HEK293 (cell line): ENCODE measurements around the gene LRRC49.

Experiments used
- CTCF ChIA-PET: fragments of 350-600 bp; formaldehyde crosslinking; extraction: SDS; loops from one replicate; lab custom pipeline; 2021; ENCODE audit warnings: antibody characterized with exemption; lab: Yijun Ruan, JAX
- POLR2A ChIA-PET: fragments of 300-600 bp; formaldehyde crosslinking; extraction: SDS; loops from one replicate; lab custom pipeline; 2020; ENCODE audit warnings: antibody characterized with exemption, inconsistent platforms; lab: Yijun Ruan, JAX
- H3K27ac ChIP-seq: fragments of 200-500 bp; sonication (Bioruptor generic); 2 replicates; pipeline ENCODE4 v1.5.1; 2014; ENCODE audit warnings: low read depth, low read length, control low read depth, inconsistent platforms; ENCODE audit errors: extremely low read depth
- H3K36me3 ChIP-seq, 2 experiments: fragments of 200-500 bp in 1 of 2; sonication (Bioruptor generic) in 1 of 2; 1 replicate in 1 of 2; 2 replicates in 1 of 2; pipeline ENCODE4 v1.5.1; 2014 to 2017; ENCODE audit warnings: inconsistent platforms in 2 of 2, low read length in 2 of 2; ENCODE audit not compliant: control insufficient read depth in 2 of 2, insufficient read depth in 1 of 2
- H3K4me1 ChIP-seq: fragments of 200-500 bp; sonication (Bioruptor generic); 2 replicates; pipeline ENCODE4 v1.5.1; 2014; ENCODE audit warnings: mild to moderate bottlenecking, low read length, inconsistent platforms; ENCODE audit not compliant: control insufficient read depth, insufficient read depth
- H3K4me3 ChIP-seq: 2 replicates; pipeline ENCODE4 v1.5.1; 2011; ENCODE audit warnings: low read depth, mild to moderate bottlenecking, control low read depth, low read length, moderate library complexity
- H3K9me3 ChIP-seq: fragments of 200-500 bp; sonication (Bioruptor generic); 2 replicates; pipeline ENCODE4 v1.5.1; 2014; ENCODE audit warnings: low read depth, low read length, inconsistent platforms; ENCODE audit not compliant: control insufficient read depth, insufficient read depth
- BCL11A ChIP-seq: fragments of 450-650 bp; formaldehyde crosslinking; IDR thresholded peaks from 2 replicates; pipeline ENCODE4 v1.5.1; 2016; ENCODE audit warnings: low read depth, missing biosample characterization, missing genetic modification characterization
- KLF16 ChIP-seq: fragments of 450-650 bp; formaldehyde crosslinking; IDR thresholded peaks from 2 replicates; pipeline ENCODE4 v1.5.1; 2017; ENCODE audit warnings: missing biosample characterization, missing genetic modification characterization
- KLF17 ChIP-seq: fragments of 450-650 bp; formaldehyde crosslinking; IDR thresholded peaks from 2 replicates; pipeline ENCODE4 v1.5.1; 2016; ENCODE audit warnings: missing biosample characterization, missing genetic modification characterization
- PRDM1 ChIP-seq: fragments of 450-650 bp; formaldehyde crosslinking; IDR thresholded peaks from 2 replicates; pipeline ENCODE4; 2016; ENCODE audit warnings: missing biosample characterization, missing genetic modification characterization
- RBAK ChIP-seq: fragments of 450-650 bp; formaldehyde crosslinking; IDR thresholded peaks from 2 replicates; pipeline ENCODE4 v1.5.1; 2016; ENCODE audit warnings: missing biosample characterization, missing genetic modification characterization
- SP2 ChIP-seq: fragments of 450-650 bp; formaldehyde crosslinking; IDR thresholded peaks from 2 replicates; pipeline ENCODE4 v1.5.1; 2016; ENCODE audit warnings: missing biosample characterization, missing genetic modification characterization
- ZBTB17 ChIP-seq: fragments of 450-650 bp; formaldehyde crosslinking; IDR thresholded peaks from 2 replicates; pipeline ENCODE4 v1.5.1; 2016; ENCODE audit warnings: missing biosample characterization, missing genetic modification characterization
- ZBTB7A ChIP-seq: fragments of 450-650 bp; formaldehyde crosslinking; IDR thresholded peaks from 2 replicates; pipeline ENCODE4 v1.5.1; 2016; ENCODE audit warnings: low read depth, missing biosample characterization, missing genetic modification characterization
- ZEB2 ChIP-seq: fragments of 450-650 bp; formaldehyde crosslinking; IDR thresholded peaks from 2 replicates; pipeline ENCODE4 v1.5.1; 2016; ENCODE audit warnings: missing biosample characterization, missing genetic modification characterization
- ZFP69B ChIP-seq: fragments of 450-650 bp; formaldehyde crosslinking; IDR thresholded peaks from 2 replicates; pipeline ENCODE4 v1.5.1; 2016; ENCODE audit warnings: missing biosample characterization, missing genetic modification characterization
- ZNF121 ChIP-seq: fragments of 450-650 bp; formaldehyde crosslinking; IDR thresholded peaks from 2 replicates; pipeline ENCODE4 v1.5.1; 2016; ENCODE audit warnings: missing biosample characterization, missing genetic modification characterization
- ZNF133 ChIP-seq: fragments of 450-650 bp; formaldehyde crosslinking; IDR thresholded peaks from 2 replicates; pipeline ENCODE4 v1.5.1; 2016; ENCODE audit warnings: missing biosample characterization, missing genetic modification characterization
- ZNF2 ChIP-seq: fragments of 450-650 bp; formaldehyde crosslinking; IDR thresholded peaks from 2 replicates; pipeline ENCODE4 v1.5.1; 2016; ENCODE audit warnings: missing biosample characterization, missing genetic modification characterization
- ZNF449 ChIP-seq: fragments of 450-650 bp; formaldehyde crosslinking; IDR thresholded peaks from 2 replicates; pipeline ENCODE4 v1.5.1; 2017; ENCODE audit warnings: missing biosample characterization, mild to moderate bottlenecking, missing genetic modification characterization, moderate library complexity
- ZNF501 ChIP-seq: fragments of 450-650 bp; formaldehyde crosslinking; IDR thresholded peaks from 2 replicates; pipeline ENCODE4 v1.5.1; 2016; ENCODE audit warnings: missing biosample characterization, missing genetic modification characterization
- ZNF514 ChIP-seq: fragments of 450-650 bp; formaldehyde crosslinking; IDR thresholded peaks from 2 replicates; pipeline ENCODE4 v1.5.1; 2016; ENCODE audit warnings: missing biosample characterization, missing genetic modification characterization
- ZNF529 ChIP-seq: fragments of 450-650 bp; formaldehyde crosslinking; IDR thresholded peaks from 2 replicates; pipeline ENCODE4 v1.5.1; 2017; ENCODE audit warnings: missing genetic modification characterization, missing biosample characterization; ENCODE audit not compliant: insufficient replicate concordance
- ZNF555 ChIP-seq: fragments of 450-650 bp; formaldehyde crosslinking; conservative IDR thresholded peaks from 2 replicates; pipeline ENCODE4 v1.5.1; 2017; ENCODE audit warnings: missing biosample characterization, mild to moderate bottlenecking, missing genetic modification characterization, inconsistent platforms
- ZNF610 ChIP-seq: fragments of 450-650 bp; formaldehyde crosslinking; IDR thresholded peaks from 2 replicates; pipeline ENCODE4 v1.5.1; 2016; ENCODE audit warnings: missing biosample characterization, missing genetic modification characterization, borderline replicate concordance
- ZNF660 ChIP-seq: fragments of 450-650 bp; IDR thresholded peaks from 2 replicates; pipeline ENCODE4 v1.5.1; 2018; ENCODE audit warnings: missing biosample characterization, mild to moderate bottlenecking, missing genetic modification characterization
- ZNF76 ChIP-seq: fragments of 450-650 bp; formaldehyde crosslinking; IDR thresholded peaks from 2 replicates; pipeline ENCODE4; 2016; ENCODE audit warnings: low read depth, missing biosample characterization, missing genetic modification characterization, borderline replicate concordance
- TF ChIP-seq, protein P1 (sequence below): fragments of 450-650 bp; formaldehyde crosslinking; IDR thresholded peaks from 2 replicates; pipeline ENCODE4 v1.5.1; 2016; ENCODE audit warnings: missing biosample characterization, missing genetic modification characterization
- TF ChIP-seq, protein P2 (sequence below): fragments of 450-650 bp; formaldehyde crosslinking; IDR thresholded peaks from 2 replicates; pipeline ENCODE4 v1.5.1; 2017; ENCODE audit warnings: missing biosample characterization, missing genetic modification characterization
- TF ChIP-seq, protein P3 (sequence below): fragments of 450-650 bp; formaldehyde crosslinking; IDR thresholded peaks from 2 replicates; pipeline ENCODE4 v1.5.1; 2016; ENCODE audit warnings: missing biosample characterization, missing genetic modification characterization
- TF ChIP-seq, protein P4 (sequence below): fragments of 450-650 bp; formaldehyde crosslinking; IDR thresholded peaks from 2 replicates; pipeline ENCODE4 v1.5.1; 2016; ENCODE audit warnings: missing biosample characterization, missing genetic modification characterization

The LRRC49 gene

GRCh38 chr15:70935631-70936030 is 43.0 kb downstream of the LRRC49 start:
- TF ChIP-seq RBAK (tag by site-specific recombination) (no peak), ZNF133 (tag by site-specific recombination) (no peak), ZNF529 (tag by site-specific recombination) (no peak), ZNF501 (tag by site-specific recombination) (no peak), ZNF121 (tag by site-specific recombination) (no peak), ZBTB17 (tag by site-specific recombination) (no peak), ZNF2 (tag by site-specific recombination) (no peak), ZNF449 (tag by site-specific recombination) (no peak), ZNF610 (tag by site-specific recombination) (no peak), ZNF514 (tag by site-specific recombination) (no peak), BCL11A (tag by site-specific recombination) (no peak), PRDM1 (tag by site-specific recombination) (no peak), ZNF555 (no peak), KLF17 (tag by site-specific recombination) (no peak), KLF16 (tag by site-specific recombination) (no peak), SP2 (no peak)
- TF ChIP-seq, protein P1, sequence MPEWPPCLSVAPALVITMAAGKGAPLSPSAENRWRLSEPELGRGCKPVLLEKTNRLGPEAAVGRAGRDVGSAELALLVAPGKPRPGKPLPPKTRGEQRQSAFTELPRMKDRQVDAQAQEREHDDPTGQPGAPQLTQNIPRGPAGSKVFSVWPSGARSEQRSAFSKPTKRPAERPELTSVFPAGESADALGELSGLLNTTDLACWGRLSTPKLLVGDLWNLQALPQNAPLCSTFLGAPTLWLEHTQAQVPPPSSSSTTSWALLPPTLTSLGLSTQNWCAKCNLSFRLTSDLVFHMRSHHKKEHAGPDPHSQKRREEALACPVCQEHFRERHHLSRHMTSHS (tag by site-specific recombination) = no peak
- TF ChIP-seq, protein P2, sequence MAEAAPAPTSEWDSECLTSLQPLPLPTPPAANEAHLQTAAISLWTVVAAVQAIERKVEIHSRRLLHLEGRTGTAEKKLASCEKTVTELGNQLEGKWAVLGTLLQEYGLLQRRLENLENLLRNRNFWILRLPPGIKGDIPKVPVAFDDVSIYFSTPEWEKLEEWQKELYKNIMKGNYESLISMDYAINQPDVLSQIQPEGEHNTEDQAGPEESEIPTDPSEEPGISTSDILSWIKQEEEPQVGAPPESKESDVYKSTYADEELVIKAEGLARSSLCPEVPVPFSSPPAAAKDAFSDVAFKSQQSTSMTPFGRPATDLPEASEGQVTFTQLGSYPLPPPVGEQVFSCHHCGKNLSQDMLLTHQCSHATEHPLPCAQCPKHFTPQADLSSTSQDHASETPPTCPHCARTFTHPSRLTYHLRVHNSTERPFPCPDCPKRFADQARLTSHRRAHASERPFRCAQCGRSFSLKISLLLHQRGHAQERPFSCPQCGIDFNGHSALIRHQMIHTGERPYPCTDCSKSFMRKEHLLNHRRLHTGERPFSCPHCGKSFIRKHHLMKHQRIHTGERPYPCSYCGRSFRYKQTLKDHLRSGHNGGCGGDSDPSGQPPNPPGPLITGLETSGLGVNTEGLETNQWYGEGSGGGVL (tag by site-specific recombination) = no peak
- TF ChIP-seq, protein P3, sequence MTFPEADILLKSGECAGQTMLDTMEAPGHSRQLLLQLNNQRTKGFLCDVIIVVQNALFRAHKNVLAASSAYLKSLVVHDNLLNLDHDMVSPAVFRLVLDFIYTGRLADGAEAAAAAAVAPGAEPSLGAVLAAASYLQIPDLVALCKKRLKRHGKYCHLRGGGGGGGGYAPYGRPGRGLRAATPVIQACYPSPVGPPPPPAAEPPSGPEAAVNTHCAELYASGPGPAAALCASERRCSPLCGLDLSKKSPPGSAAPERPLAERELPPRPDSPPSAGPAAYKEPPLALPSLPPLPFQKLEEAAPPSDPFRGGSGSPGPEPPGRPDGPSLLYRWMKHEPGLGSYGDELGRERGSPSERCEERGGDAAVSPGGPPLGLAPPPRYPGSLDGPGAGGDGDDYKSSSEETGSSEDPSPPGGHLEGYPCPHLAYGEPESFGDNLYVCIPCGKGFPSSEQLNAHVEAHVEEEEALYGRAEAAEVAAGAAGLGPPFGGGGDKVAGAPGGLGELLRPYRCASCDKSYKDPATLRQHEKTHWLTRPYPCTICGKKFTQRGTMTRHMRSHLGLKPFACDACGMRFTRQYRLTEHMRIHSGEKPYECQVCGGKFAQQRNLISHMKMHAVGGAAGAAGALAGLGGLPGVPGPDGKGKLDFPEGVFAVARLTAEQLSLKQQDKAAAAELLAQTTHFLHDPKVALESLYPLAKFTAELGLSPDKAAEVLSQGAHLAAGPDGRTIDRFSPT (tag by site-specific recombination) = no peak
- POLR2A ChIA-PET = no interaction called here
- Histone ChIP-seq H3K4me3 (no peak overlapping the region), H3K27ac (no peak overlapping the region), H3K36me3 (no peaks in the 10 kb centered on the region; a peak in 1 of 3 replicates), H3K9me3 (no peaks in the 10 kb centered on the region), H3K4me1 (peaks cover 14% of the 10 kb centered on the region)
- CTCF ChIA-PET = interaction anchor here (1.7 kb wide), 1 partner anchor 61 kb away, joined by 4 read pairs; no protein-coding TSS in a partner anchor

GRCh38 chr15:70936326-70936725 is 43.7 kb downstream of the LRRC49 start:
- Histone ChIP-seq H3K27ac (no peak overlapping the region), H3K4me3 (no peak overlapping the region), H3K36me3 (no peaks in the 10 kb centered on the region; a peak in 1 of 3 replicates), H3K9me3 (no peaks in the 10 kb centered on the region), H3K4me1 (peaks cover 14% of the 10 kb centered on the region)
- CTCF ChIA-PET = interaction anchor here (0.6 to 1.7 kb wide), 5 partner anchors 15 to 351 kb away, joined by 3 to 4 read pairs (median 3); no protein-coding TSS in a partner anchor
- POLR2A ChIA-PET = no interaction called here
- TF ChIP-seq ZNF76 (tag by site-specific recombination) = no peak
- TF ChIP-seq ZBTB17 (tag by site-specific recombination) = 0 out of 2 replicates have a peak, but pooled peaks have one; percentile 20
- TF ChIP-seq ZFP69B (tag by site-specific recombination) = peak; percentile 32; the same call in 1 of the 2 replicates
- TF ChIP-seq ZNF660 = peak; percentile 75; the same call in 1 of the 2 replicates
- TF ChIP-seq ZBTB7A (tag by site-specific recombination) = no peak
- no peak for TF ChIP-seq ZEB2 (tag by site-specific recombination)
- TF ChIP-seq, protein P4, sequence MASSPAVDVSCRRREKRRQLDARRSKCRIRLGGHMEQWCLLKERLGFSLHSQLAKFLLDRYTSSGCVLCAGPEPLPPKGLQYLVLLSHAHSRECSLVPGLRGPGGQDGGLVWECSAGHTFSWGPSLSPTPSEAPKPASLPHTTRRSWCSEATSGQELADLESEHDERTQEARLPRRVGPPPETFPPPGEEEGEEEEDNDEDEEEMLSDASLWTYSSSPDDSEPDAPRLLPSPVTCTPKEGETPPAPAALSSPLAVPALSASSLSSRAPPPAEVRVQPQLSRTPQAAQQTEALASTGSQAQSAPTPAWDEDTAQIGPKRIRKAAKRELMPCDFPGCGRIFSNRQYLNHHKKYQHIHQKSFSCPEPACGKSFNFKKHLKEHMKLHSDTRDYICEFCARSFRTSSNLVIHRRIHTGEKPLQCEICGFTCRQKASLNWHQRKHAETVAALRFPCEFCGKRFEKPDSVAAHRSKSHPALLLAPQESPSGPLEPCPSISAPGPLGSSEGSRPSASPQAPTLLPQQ (tag by site-specific recombination) = peak; percentile 81
